ENCODE measurements around the gene SCAP. TPM values are rescaled to one million over a fixed set of nuclear protein-coding genes. Genes with fewer than 3 reads are reported as not detected.

The SCAP gene
- total RNA-seq, 1 donor = 81.4 TPM

DNA sequence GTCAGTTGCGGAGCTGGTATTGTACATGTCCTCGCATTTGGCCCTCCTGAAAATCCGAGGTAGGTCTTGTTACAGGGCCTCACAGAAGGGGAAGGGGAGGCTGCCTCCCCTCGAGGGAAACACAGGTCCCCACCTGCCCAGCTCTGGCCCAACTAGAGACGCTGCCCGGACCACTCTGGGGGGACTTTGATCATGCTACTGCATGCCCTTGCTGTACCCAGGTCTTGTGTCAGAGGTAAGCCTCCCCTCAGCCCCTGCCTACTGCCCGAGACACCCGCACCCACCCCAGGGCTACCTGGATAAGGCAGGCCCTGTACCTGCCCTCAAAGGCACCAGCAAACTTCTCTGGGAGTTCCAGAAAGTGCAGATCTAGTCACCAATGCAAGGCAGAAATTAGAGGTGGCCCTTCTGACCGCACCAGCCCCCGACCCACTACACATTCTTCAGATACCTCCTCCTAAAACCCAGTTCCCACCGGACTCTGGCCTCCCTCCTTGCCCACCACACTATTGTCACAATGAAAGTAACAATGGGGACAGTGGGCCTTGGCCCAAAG is 981 bp upstream of the SCAP start:
- TF ChIP-seq, protein P1, sequence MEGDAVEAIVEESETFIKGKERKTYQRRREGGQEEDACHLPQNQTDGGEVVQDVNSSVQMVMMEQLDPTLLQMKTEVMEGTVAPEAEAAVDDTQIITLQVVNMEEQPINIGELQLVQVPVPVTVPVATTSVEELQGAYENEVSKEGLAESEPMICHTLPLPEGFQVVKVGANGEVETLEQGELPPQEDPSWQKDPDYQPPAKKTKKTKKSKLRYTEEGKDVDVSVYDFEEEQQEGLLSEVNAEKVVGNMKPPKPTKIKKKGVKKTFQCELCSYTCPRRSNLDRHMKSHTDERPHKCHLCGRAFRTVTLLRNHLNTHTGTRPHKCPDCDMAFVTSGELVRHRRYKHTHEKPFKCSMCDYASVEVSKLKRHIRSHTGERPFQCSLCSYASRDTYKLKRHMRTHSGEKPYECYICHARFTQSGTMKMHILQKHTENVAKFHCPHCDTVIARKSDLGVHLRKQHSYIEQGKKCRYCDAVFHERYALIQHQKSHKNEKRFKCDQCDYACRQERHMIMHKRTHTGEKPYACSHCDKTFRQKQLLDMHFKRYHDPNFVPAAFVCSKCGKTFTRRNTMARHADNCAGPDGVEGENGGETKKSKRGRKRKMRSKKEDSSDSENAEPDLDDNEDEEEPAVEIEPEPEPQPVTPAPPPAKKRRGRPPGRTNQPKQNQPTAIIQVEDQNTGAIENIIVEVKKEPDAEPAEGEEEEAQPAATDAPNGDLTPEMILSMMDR (IDR thresholded peaks at IDR 0.05; ENCODE audit: extremely low read depth, low read depth, low read length) = no peak
- H3K79me2 ChIP-seq (ENCODE audit: insufficient read depth, low read length) = peaks cover 34% of the 10 kb centered on the region
- H2AFZ ChIP-seq (ENCODE audit: low read length) = peak overlapping the region; percentile 95
- H3K4me1 ChIP-seq (ENCODE audit: insufficient read depth, low read length) = peaks cover 7% of the 10 kb centered on the region
- H3K27ac ChIP-seq (ENCODE audit: low read depth, low read length) = no peak overlapping the region
- H3K4me2 ChIP-seq (ENCODE audit: insufficient read depth, low read length) = peak overlapping the region; percentile 82
- no peaks in the 10 kb centered on the region for H3K9me3 ChIP-seq (ENCODE audit: low read depth, low read length)
- peak overlapping the region; percentile 97 for H3K4me3 ChIP-seq (ENCODE audit: insufficient read depth, low read length)
- H3K36me3 ChIP-seq (ENCODE audit: insufficient read depth, low read length) = no peaks in the 10 kb centered on the region
- no peaks in the 10 kb centered on the region for H3K27me3 ChIP-seq (ENCODE audit: insufficient read depth, low read length)
- DNase-seq (ENCODE audit: insufficient read length, low spot score, missing footprints) = no peak
- H4K20me1 ChIP-seq (ENCODE audit: insufficient read depth, low read length) = peaks cover 15% of the 10 kb centered on the region

- H3K27me3 ChIP-seq (ENCODE audit: insufficient read depth, low read length) = no peaks in the 10 kb centered on the region
- TF ChIP-seq, protein P1 (IDR thresholded peaks at IDR 0.05; ENCODE audit: extremely low read depth, low read depth, low read length) = no peak
- no peaks in the 10 kb centered on the region for H3K36me3 ChIP-seq (ENCODE audit: insufficient read depth, low read length)
- no peak for DNase-seq (ENCODE audit: insufficient read length, low spot score, missing footprints)
- H2AFZ ChIP-seq (ENCODE audit: low read length) = peak overlapping the region; percentile 95
- peak overlapping the region; percentile 63 for H3K27ac ChIP-seq (ENCODE audit: low read depth, low read length)
- peak overlapping the region; percentile 82 for H3K4me2 ChIP-seq (ENCODE audit: insufficient read depth, low read length)
- H3K79me2 ChIP-seq (ENCODE audit: insufficient read depth, low read length) = peaks cover 38% of the 10 kb centered on the region
- H4K20me1 ChIP-seq (ENCODE audit: insufficient read depth, low read length) = peaks cover 17% of the 10 kb centered on the region
- peaks cover 7% of the 10 kb centered on the region for H3K4me1 ChIP-seq (ENCODE audit: insufficient read depth, low read length)
- no peaks in the 10 kb centered on the region for H3K9me3 ChIP-seq (ENCODE audit: low read depth, low read length)
- H3K4me3 ChIP-seq (ENCODE audit: insufficient read depth, low read length) = peak overlapping the region; percentile 97
Measured at GRCh38 chr3:47476330-47476626, 537 bp upstream of the SCAP start.

- Histone ChIP-seq H4K20me1 (ENCODE audit: insufficient read depth, low read length) (peaks cover 23% of the 10 kb centered on the region), H3K36me3 (ENCODE audit: insufficient read depth, low read length) (no peaks in the 10 kb centered on the region), H3K79me2 (ENCODE audit: insufficient read depth, low read length) (peaks cover 48% of the 10 kb centered on the region), H3K27me3 (ENCODE audit: insufficient read depth, low read length) (no peaks in the 10 kb centered on the region), H3K4me1 (ENCODE audit: insufficient read depth, low read length) (peaks cover 7% of the 10 kb centered on the region), H3K4me2 (ENCODE audit: insufficient read depth, low read length) (peak overlapping the region; percentile 86), H3K27ac (ENCODE audit: low read depth, low read length) (peak overlapping the region; percentile 56), H2AFZ (ENCODE audit: low read length) (peak overlapping the region; percentile 91), H3K4me3 (ENCODE audit: insufficient read depth, low read length) (peak overlapping the region; percentile 97), H3K9me3 (ENCODE audit: low read depth, low read length) (no peaks in the 10 kb centered on the region)
- DNase-seq (ENCODE audit: insufficient read length, low spot score, missing footprints) = peak; percentile 82
- TF ChIP-seq, protein P1 (IDR thresholded peaks at IDR 0.05; ENCODE audit: extremely low read depth, low read depth, low read length) = no peak
Measured at GRCh38 chr3:47475029-47475569, 642 bp downstream of the SCAP start.

- Histone ChIP-seq H3K4me2 (ENCODE audit: insufficient read depth, low read length) (no peak overlapping the region), H3K27ac (ENCODE audit: low read depth, low read length) (no peak overlapping the region), H2AFZ (ENCODE audit: low read length) (no peak overlapping the region), H3K79me2 (ENCODE audit: insufficient read depth, low read length) (peaks cover 61% of the 10 kb centered on the region), H4K20me1 (ENCODE audit: insufficient read depth, low read length) (peaks cover 26% of the 10 kb centered on the region), H3K27me3 (ENCODE audit: insufficient read depth, low read length) (no peaks in the 10 kb centered on the region), H3K36me3 (ENCODE audit: insufficient read depth, low read length) (no peaks in the 10 kb centered on the region), H3K4me1 (ENCODE audit: insufficient read depth, low read length) (peaks cover 7% of the 10 kb centered on the region), H3K4me3 (ENCODE audit: insufficient read depth, low read length) (no peak overlapping the region), H3K9me3 (ENCODE audit: low read depth, low read length) (no peaks in the 10 kb centered on the region)
- TF ChIP-seq, protein P1 (IDR thresholded peaks at IDR 0.05; ENCODE audit: extremely low read depth, low read depth, low read length) = no peak
- DNase-seq (ENCODE audit: insufficient read length, low spot score, missing footprints) = no peak
Measured at GRCh38 chr3:47473391-47473790, 2.4 kb downstream of the SCAP start.
